Activated CD4-positive, alpha-beta T cell treated with anti-CD3 and anti-CD28 coated beads, Interleukin-2, amount 50 U/mL, for 16 hours (primary cell): ENCODE data around the gene OSBPL1A.
"Not testable (repeated sequence)": the region's sequence is repeated elsewhere in the genome, so short reads cannot be mapped to it uniquely, and the experiment has no call there.

ENCODE experiments used
- DNase-seq: peaks from one replicate; pipeline ENCODE4 v3.0.0-alpha.2; 2020

The OSBPL1A gene

DNA sequence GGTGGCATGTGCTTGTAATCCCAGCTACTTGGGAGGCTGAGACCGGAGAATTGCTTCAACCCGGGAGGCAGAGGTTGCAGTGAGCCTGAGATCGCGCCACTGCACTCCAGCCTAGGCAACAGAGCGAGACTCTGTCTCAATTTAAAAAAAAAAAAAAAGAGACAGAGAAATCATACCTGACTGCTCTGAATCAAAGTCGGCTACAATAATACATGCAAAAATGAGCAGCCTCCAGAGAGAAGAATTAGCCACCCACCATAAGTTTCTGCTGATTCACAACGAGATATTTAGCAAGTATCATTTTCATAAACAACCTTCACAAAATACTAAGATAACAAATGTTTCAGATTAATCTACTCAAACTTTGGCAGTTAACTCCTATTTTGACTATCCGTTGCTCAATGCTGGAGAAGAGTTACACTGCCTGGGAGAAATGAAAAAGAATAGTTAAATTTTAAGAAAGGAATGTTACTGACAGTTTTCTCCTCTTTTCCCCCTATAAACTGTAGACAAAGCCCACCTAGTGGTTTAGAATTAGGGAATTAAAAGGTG lies 1.5 kb downstream of the OSBPL1A start:
- peak; percentile 39 for DNase-seq

- no peak for DNase-seq
Measured at GRCh38 chr18:24395049-24395795, 2.4 kb downstream of the OSBPL1A start.

DNA sequence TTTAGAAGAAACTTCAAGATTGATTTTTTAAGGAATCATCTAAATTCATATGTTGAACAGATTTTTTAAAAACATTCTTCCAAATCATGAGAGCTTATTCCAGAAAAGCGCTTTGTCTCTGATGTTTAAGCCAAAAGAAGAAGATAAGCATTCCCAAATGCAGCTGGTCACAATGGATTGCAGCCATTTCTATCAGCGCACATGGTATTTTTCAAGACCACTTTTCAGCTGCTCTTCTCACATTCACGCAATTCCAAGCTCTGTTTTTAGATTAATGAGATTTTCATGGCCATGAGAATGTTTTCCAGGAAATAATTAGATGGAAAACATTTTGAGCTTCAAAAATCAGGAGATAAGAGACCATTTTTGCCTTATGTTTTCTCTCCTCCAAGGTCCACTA lies 8.7 kb downstream of the OSBPL1A start:
- no peak for DNase-seq

DNA sequence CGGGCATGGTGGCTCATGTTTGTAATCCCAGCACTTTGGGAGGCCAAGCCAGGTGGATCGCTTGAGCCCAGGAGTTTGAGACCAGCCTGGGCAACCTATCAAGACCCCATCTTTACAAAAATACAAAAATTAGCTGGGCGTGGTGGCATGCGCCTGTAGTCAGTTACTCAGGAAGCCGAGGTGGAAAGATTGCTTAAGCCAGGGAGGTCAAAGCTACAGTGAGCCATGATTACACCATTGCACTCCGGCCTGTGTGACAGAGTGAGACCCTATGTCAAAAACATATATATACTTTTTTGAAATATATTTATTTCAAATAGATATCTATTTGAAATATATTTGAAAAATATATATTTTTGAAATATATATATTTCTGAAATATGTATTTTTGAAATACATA lies 10.9 kb downstream of the OSBPL1A start:
- no peak for DNase-seq

DNA sequence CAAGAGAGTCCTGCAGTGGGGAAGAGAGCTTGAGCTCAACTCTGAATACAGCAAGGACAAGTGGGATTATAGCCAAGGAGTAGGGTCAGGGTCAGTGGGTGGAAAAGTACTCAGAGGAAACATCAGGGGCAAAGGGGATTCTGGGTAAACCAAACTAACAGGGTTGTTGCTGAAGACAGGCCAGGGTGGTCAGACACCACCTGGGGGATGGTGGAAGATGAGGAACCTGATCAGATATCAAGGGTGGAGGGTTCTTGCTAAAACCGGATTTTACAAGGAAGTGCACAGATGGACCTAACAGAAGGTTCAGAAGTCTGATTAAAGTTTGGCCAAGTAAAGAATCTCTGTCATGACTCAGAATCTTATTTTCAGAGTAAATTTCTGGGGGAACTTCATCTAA lies 16.5 kb downstream of the OSBPL1A start:
- no peak for DNase-seq

- no peak for DNase-seq
Measured at GRCh38 chr18:24380163-24380747, 17.4 kb downstream of the OSBPL1A start.

DNA sequence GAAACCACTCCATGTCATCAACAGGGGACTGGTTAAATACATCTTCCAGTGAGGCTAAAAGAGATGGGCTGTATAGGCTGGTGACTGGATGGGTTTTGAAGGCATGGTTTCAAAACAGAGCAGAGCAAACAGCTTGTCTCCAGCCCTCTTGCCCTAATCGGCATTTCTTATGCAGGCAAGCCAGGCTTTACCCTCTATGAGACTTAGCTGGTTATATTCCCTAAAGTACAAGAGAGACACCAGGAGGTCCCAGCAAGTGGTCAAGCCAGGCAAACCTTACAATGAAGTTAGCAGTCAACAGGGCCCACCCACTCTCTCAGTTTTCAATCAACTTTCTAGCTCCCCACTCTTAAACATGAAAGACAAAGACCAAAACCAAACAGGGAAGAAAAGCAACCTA lies 19.0 kb downstream of the OSBPL1A start:
- no peak for DNase-seq

GRCh38 chr18:24376531-24376930 lies 21.1 kb downstream of the OSBPL1A start:
- not testable (repeated sequence) for DNase-seq

DNA sequence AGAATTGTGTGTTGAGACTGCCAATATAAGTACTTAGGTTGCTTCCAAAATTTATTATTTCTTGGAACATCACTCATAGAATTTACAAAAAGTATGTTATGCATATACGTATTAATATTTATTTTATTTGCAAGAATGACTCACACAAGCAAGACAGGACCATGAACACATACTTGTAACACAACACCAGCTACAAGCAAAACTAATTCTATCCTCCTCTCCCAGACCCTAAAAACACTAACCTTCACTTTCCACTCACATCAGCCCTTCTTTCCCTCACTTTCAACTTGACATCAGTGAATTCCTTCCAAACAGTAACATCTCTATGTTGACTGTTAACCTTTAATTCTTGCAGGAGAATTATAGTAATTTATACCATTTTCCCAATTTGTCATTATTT lies 24.3 kb downstream of the OSBPL1A start:
- DNase-seq = no peak

GRCh38 chr18:24372279-24372872 lies 25.2 kb downstream of the OSBPL1A start:
- DNase-seq = no peak

- DNase-seq = no peak
Measured at GRCh38 chr18:24370120-24370519, 27.5 kb downstream of the OSBPL1A start.

DNA sequence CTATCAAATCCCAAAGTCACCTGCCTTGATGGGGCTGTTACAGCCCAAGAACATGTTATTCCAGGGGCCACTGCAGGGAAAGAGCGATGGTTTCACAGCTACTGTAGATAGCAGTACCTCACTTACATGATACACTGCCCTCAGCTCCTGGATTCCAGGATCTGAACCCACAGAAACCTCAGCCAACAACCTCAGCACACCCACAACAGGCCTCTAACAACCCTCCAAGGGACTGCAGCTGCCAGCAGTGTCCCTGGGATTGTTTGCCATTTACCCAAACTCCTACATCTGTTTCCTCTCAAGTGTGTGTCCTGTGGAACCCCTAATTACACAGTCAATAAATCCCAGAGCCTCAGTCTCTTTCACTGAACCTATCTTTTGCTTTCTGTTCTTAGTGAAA lies 28.2 kb downstream of the OSBPL1A start:
- peak; percentile 46 for DNase-seq

GRCh38 chr18:24368749-24369148 lies 28.9 kb downstream of the OSBPL1A start:
- DNase-seq = peak; percentile 80

- no peak for DNase-seq
Measured at GRCh38 chr18:24366328-24366727, 31.3 kb downstream of the OSBPL1A start.

DNA sequence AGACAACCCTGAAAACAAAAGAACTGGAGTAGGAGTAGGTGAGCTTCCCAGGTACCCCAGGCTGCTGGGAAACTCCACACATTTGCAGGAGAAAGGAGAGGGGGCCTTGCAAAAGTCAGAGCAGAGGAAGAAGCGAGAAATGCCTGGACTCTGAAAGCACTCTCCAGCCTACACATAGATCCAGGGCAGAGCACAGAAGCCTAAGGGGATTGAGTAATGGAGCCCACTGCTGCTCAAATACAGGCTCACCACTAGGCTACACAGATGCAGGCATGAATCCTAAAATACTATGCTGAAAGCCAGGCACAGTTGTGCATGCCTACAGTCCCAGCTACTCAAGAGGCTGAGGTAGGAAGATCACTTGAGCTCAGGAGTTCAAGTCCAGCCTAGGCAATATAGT lies 33.4 kb downstream of the OSBPL1A start:
- no peak for DNase-seq

- DNase-seq = no peak
Measured at GRCh38 chr18:24362757-24363156, 34.9 kb downstream of the OSBPL1A start.

GRCh38 chr18:24359787-24360530 lies 37.7 kb downstream of the OSBPL1A start:
- peak; percentile 70 for DNase-seq

DNA sequence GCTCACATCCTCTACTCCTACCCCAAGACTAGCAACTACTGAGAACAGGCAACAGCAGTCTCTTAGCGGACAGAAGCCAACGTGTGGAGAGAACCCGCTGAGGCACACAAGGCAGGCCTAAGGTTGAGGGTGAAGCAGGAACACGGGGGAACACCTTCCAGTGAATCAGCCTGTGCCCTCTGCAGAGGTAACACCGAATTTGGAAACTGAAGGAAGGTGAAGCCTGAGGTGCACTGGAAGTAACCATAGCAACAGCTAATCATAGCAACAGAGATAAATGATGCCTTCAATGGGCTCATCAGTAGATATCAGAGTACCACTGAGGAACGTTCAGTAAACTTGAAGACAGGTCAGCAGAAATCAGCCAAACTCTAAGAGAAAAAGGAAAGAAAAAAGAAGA lies 43.3 kb downstream of the OSBPL1A start:
- no peak for DNase-seq

DNA sequence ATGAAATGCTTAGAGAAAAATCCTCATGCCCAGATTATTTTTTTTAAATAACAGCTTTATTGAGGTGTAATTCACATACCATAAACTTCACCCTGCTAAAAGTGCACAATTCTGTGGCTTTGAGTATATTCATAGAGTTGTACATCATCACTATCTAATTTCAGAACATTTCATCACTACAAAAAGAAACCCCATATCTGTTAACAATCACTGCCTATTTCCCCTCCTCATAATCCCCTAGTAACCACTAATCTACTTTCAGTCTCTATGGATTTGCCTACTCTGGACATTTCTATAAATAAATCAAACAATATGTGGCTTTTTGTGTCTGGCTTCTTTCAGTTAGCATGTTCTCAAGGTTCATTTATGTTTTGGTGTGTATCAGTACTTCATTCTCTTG lies 51.4 kb downstream of the OSBPL1A start:
- no peak for DNase-seq

- no peak for DNase-seq
Measured at GRCh38 chr18:24344509-24344908, 53.1 kb downstream of the OSBPL1A start.

- no peak for DNase-seq
Measured at GRCh38 chr18:24342347-24342746, 55.3 kb downstream of the OSBPL1A start.

GRCh38 chr18:24341361-24341760 lies 56.3 kb downstream of the OSBPL1A start:
- DNase-seq = no peak

- DNase-seq = no peak
Measured at GRCh38 chr18:24333084-24333483, 64.5 kb downstream of the OSBPL1A start.
